ENCODE results near the gene MAP10. TPM values are rescaled to one million over a fixed set of nuclear protein-coding genes. Genes with fewer than 3 reads are reported as not detected.

Gene MAP10
- polyA plus RNA-seq, 1 donor (not counting 4 experiments of a cell fraction or from before 2014, with no cell fraction given), result 0.71 TPM

- H4K20me1 ChIP-seq (ENCODE audit: control insufficient read depth, extremely low read depth, insufficient read depth, low read length), result no peaks in the 10 kb centered on the region
- FAIRE-seq, result no peak
- no peak for DNase-seq (ENCODE audit: low read depth, low spot score)
- H3K9me1 ChIP-seq (ENCODE audit: control insufficient read depth, extremely low read depth, insufficient read depth, low read length), result no peaks in the 10 kb centered on the region
- no peak overlapping the region for H3K4me2 ChIP-seq (ENCODE audit: control insufficient read depth, extremely low read depth, insufficient read depth, low read depth, low read length)
- dilution Hi-C loops (cut with MboI; ENCODE audit: extremely low pct_ligation_motif_present, low sequenced_read_pairs), result no loop called here
- no peaks in the 10 kb centered on the region for H3K27me3 ChIP-seq (ENCODE audit: control insufficient read depth, extremely low read depth, insufficient read depth, low read length)
- no peak overlapping the region for H3K27ac ChIP-seq (ENCODE audit: control insufficient read depth, insufficient read depth, low read length)
- no peaks in the 10 kb centered on the region for H3K4me1 ChIP-seq (ENCODE audit: control insufficient read depth, extremely low read depth, insufficient read depth, low read length)
- H3K79me2 ChIP-seq (ENCODE audit: control insufficient read depth, insufficient read depth, low read length), result no peaks in the 10 kb centered on the region
- no peaks in the 10 kb centered on the region for H3K9me3 ChIP-seq (ENCODE audit: control insufficient read depth, low read depth, low read length)
- no peaks in the 10 kb centered on the region for H3K36me3 ChIP-seq (ENCODE audit: control insufficient read depth in 2 of 2, extremely low read depth in 1 of 2, insufficient read depth in 2 of 2, low read length in 2 of 2)
- no peak for TF ChIP-seq EZH2 (IDR thresholded peaks at IDR 0.05; ENCODE audit: low read length)
- TF ChIP-seq CTCF (optimal IDR thresholded peaks at IDR 0.05 in 1 of 3, IDR thresholded peaks at IDR 0.05 in 1 of 3, conservative IDR thresholded peaks at IDR 0.05 in 1 of 3; ENCODE audit: extremely low read depth in 1 of 3, insufficient read depth in 2 of 3, low read length in 3 of 3), result no peak
- H3K9ac ChIP-seq (ENCODE audit: control insufficient read depth, extremely low read depth, insufficient read depth, low read length), result no peak overlapping the region
- no peak overlapping the region for H3K4me3 ChIP-seq (ENCODE audit: control insufficient read depth in 2 of 3, extremely low read depth in 1 of 3, insufficient read depth in 2 of 3, low read depth in 1 of 3, low read length in 3 of 3)
- H2AFZ ChIP-seq (ENCODE audit: control insufficient read depth, low read length), result no peak overlapping the region
These were observed 8.5 kb downstream of the MAP10 start for GRCh38 chr1:232813760-232814159.

- Histone ChIP-seq H3K4me1 (ENCODE audit: control insufficient read depth, extremely low read depth, insufficient read depth, low read length) (no peaks in the 10 kb centered on the region), H3K4me3 (ENCODE audit: control insufficient read depth in 2 of 3, extremely low read depth in 1 of 3, insufficient read depth in 2 of 3, low read depth in 1 of 3, low read length in 3 of 3) (no peak overlapping the region), H3K4me2 (ENCODE audit: control insufficient read depth, extremely low read depth, insufficient read depth, low read depth, low read length) (no peak overlapping the region), H2AFZ (ENCODE audit: control insufficient read depth, low read length) (no peak overlapping the region), H3K79me2 (ENCODE audit: control insufficient read depth, insufficient read depth, low read length) (no peaks in the 10 kb centered on the region), H3K9me3 (ENCODE audit: control insufficient read depth, low read depth, low read length) (no peaks in the 10 kb centered on the region), H3K27me3 (ENCODE audit: control insufficient read depth, extremely low read depth, insufficient read depth, low read length) (no peaks in the 10 kb centered on the region), H3K27ac (ENCODE audit: control insufficient read depth, insufficient read depth, low read length) (no peak overlapping the region), H3K9ac (ENCODE audit: control insufficient read depth, extremely low read depth, insufficient read depth, low read length) (no peak overlapping the region), H3K9me1 (ENCODE audit: control insufficient read depth, extremely low read depth, insufficient read depth, low read length) (no peaks in the 10 kb centered on the region), H4K20me1 (ENCODE audit: control insufficient read depth, extremely low read depth, insufficient read depth, low read length) (no peaks in the 10 kb centered on the region), H3K36me3 (ENCODE audit: control insufficient read depth in 2 of 2, extremely low read depth in 1 of 2, insufficient read depth in 2 of 2, low read length in 2 of 2) (no peaks in the 10 kb centered on the region)
- no peak for TF ChIP-seq EZH2 (IDR thresholded peaks at IDR 0.05; ENCODE audit: low read length)
- TF ChIP-seq CTCF (optimal IDR thresholded peaks at IDR 0.05 in 1 of 3, IDR thresholded peaks at IDR 0.05 in 1 of 3, conservative IDR thresholded peaks at IDR 0.05 in 1 of 3; ENCODE audit: extremely low read depth in 1 of 3, insufficient read depth in 2 of 3, low read length in 3 of 3), result no peak
- DNase-seq (ENCODE audit: low read depth, low spot score) (no peak), FAIRE-seq (no peak)
- dilution Hi-C loops (cut with MboI; ENCODE audit: extremely low pct_ligation_motif_present, low sequenced_read_pairs), result no loop called here
These were observed 11.1 kb downstream of the MAP10 start for GRCh38 chr1:232816324-232816723.

All from keratinocyte (primary cell).